Left ventricle myocardium superior (tissue), 1 donor: ENCODE data around the gene SYN1. TPM values are rescaled to one million over a fixed set of nuclear protein-coding genes. Genes with fewer than 3 reads are reported as not detected.
A peak's percentile ranks its signal among the peaks of the same experiment; 100 is the strongest.
"Not testable (repeated sequence)": the region's sequence is repeated elsewhere in the genome, so short reads cannot be mapped to it uniquely, and the experiment has no call there.

Experiments used
- ATAC-seq: fragments of 200-7000 bp; cut with Tn5 transposase; one replicate; pipeline ENCODE4 v1.9.1; 2020; ENCODE audit warnings: mild to moderate bottlenecking, moderate library complexity
- DNase-seq: peaks from one replicate; pipeline ENCODE4 v3.0.0-alpha.2; 2020
- intact Hi-C: fragments of 100-400 bp; cut with micrococcal nuclease; formaldehyde crosslinking; loops from one replicate; pipeline ENCODE4 v1.11.0; 2022
- long read RNA-seq: library from polyadenylated mRNA; unstranded; transcript quantifications from one replicate; pipeline ENCODE4 v2.0.0, GENCODE V29; 2021
- total RNA-seq: library from RNA; stranded (reverse); fragmentation: NEBNext Ultra II Directional; extraction: Animal tissue kit (Norgen Biotek cat#: 25700); gene quantifications from one replicate; pipeline ENCODE4 v1.2.1, GENCODE V29; 2021
- donor health status: DM: no; HTN: yes; CAD: no; lungs with severe emphysema.

The SYN1 gene
- total RNA-seq, result 9.4 TPM
- long read RNA-seq, partial matches to known transcripts, result 3 of 4 reads
- long read RNA-seq, other reads (novel, unspliced or antisense), result 1 of 4 reads

GRCh38 chrX:47619486-47620302 is at the start of gene SYN1:
Gene SYN1 (minus strand): TSS chrX:47619857. CDS start chrX:47619728, 129 bp downstream.
- intact Hi-C loops, result no loop called here
- DNase-seq, result peak; percentile 88
- peak; percentile 97 for ATAC-seq

- ATAC-seq, intact Hi-C loops: not testable (repeated sequence)
Observed at GRCh38 chrX:47665797-47666196, 46.1 kb upstream of the SYN1 start.

GRCh38 chrX:47664737-47665136 is 45.1 kb upstream of the SYN1 start:
- intact Hi-C loops, result no loop called here
- DNase-seq (no peak), ATAC-seq (no peak)

More at GRCh38 chrX:47665797-47666196, 46.1 kb upstream of the SYN1 start:
- DNase-seq, result not testable (repeated sequence)

GRCh38 chrX:47662144-47662657 is 42.5 kb upstream of the SYN1 start:
- intact Hi-C loops, result no loop called here
- no peak for DNase-seq
- no peak for ATAC-seq

GRCh38 chrX:47661539-47661938 is 41.9 kb upstream of the SYN1 start:
- ATAC-seq, result no peak
- DNase-seq, result no peak
- intact Hi-C loops, result no loop called here

- no peak for DNase-seq
- ATAC-seq, result no peak
- intact Hi-C loops, result no loop called here
Observed at GRCh38 chrX:47659421-47659726, 39.7 kb upstream of the SYN1 start.

GRCh38 chrX:47658684-47659420 is 39.2 kb upstream of the SYN1 start, which contains the start of gene UXT:
Gene UXT (minus strand): TSS chrX:47659180. CDS start chrX:47658927, 253 bp downstream.
- ATAC-seq, result peak; percentile 94
- intact Hi-C loops, result no loop called here
- DNase-seq, result peak; percentile 90

GRCh38 chrX:47658301-47658683 is 38.6 kb upstream of the SYN1 start:
- intact Hi-C loops, result no loop called here
- DNase-seq (no peak), ATAC-seq (no peak)

- DNase-seq (no peak), ATAC-seq (no peak)
- intact Hi-C loops, result no loop called here
Observed at GRCh38 chrX:47651043-47651905, 31.6 kb upstream of the SYN1 start.

GRCh38 chrX:47650164-47651042 is 30.7 kb upstream of the SYN1 start, which contains the start of gene ELK1:
Gene ELK1 (minus strand): TSS chrX:47650563. CDS start chrX:47641441, 9,122 bp downstream.
- ATAC-seq (peak; percentile 97), DNase-seq (peak; percentile 95)
- intact Hi-C loops, result no loop called here

- ATAC-seq (no peak), DNase-seq (no peak)
- intact Hi-C loops, result no loop called here
Observed at GRCh38 chrX:47649781-47650163, 30.1 kb upstream of the SYN1 start.

GRCh38 chrX:47649271-47649670 is 29.6 kb upstream of the SYN1 start:
- intact Hi-C loops, result no loop called here
- DNase-seq, result no peak
- no peak for ATAC-seq

- no peak for DNase-seq
- ATAC-seq, result no peak
- intact Hi-C loops, result no loop called here
Observed at GRCh38 chrX:47648376-47648775, 28.7 kb upstream of the SYN1 start.

GRCh38 chrX:47646636-47647035 is 27.0 kb upstream of the SYN1 start:
- ATAC-seq (no peak), DNase-seq (no peak)
- intact Hi-C loops, result no loop called here

GRCh38 chrX:47645530-47645929 is 25.9 kb upstream of the SYN1 start:
- no peak for ATAC-seq
- intact Hi-C loops, result no loop called here
- DNase-seq, result no peak

- peak; percentile 81 for ATAC-seq
- intact Hi-C loops, result no loop called here
- no peak for DNase-seq
Observed at GRCh38 chrX:47644557-47645091, 25.0 kb upstream of the SYN1 start.

- intact Hi-C loops, result no loop called here
- no peak for DNase-seq
- peak; percentile 71 for ATAC-seq
Observed at GRCh38 chrX:47643926-47644325, 24.3 kb upstream of the SYN1 start.

- ATAC-seq (no peak), DNase-seq (no peak)
- intact Hi-C loops, result no loop called here
Observed at GRCh38 chrX:47638816-47639215, 19.2 kb upstream of the SYN1 start.
